PC-9 (cell line): Measurements from ENCODE around the gene TSPAN14.

Experiments used
- EZH2 ChIP-seq: fragments of 200-600 bp; sonication (generic); IDR thresholded peaks from 2 replicates; pipeline ENCODE4 v1.8.0; 2017; ENCODE audit warnings: antibody characterized with exemption, low read depth
- TF ChIP-seq, protein P1 (sequence below): fragments of 200-600 bp; sonication (generic); conservative IDR thresholded peaks from 2 replicates; pipeline ENCODE4 v1.6.1; 2017; ENCODE audit warnings: mixed run types, antibody characterized with exemption, mild to moderate bottlenecking, moderate library complexity

DNA sequence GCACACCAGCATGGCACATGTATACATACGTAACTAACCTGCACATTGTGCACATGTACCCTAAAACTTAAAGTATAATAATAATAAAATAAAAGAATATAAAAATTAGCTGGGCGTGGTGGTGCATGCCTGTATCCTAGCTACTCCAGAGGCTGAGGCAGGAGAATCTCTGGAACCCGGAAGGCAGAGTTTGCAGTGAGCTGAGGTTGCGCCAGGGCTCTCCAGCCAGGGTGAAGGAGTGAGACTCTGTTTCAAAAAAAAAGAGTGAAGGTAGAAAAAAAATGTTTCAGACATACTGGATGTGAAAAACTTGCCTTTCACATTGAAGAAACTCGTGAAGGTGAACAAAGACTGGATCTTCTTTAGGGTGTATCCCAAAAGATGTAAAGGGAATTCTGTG, 26.7 kb downstream of the TSPAN14 start:
- TF ChIP-seq, protein P1, sequence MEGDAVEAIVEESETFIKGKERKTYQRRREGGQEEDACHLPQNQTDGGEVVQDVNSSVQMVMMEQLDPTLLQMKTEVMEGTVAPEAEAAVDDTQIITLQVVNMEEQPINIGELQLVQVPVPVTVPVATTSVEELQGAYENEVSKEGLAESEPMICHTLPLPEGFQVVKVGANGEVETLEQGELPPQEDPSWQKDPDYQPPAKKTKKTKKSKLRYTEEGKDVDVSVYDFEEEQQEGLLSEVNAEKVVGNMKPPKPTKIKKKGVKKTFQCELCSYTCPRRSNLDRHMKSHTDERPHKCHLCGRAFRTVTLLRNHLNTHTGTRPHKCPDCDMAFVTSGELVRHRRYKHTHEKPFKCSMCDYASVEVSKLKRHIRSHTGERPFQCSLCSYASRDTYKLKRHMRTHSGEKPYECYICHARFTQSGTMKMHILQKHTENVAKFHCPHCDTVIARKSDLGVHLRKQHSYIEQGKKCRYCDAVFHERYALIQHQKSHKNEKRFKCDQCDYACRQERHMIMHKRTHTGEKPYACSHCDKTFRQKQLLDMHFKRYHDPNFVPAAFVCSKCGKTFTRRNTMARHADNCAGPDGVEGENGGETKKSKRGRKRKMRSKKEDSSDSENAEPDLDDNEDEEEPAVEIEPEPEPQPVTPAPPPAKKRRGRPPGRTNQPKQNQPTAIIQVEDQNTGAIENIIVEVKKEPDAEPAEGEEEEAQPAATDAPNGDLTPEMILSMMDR = no peak
- TF ChIP-seq EZH2 = no peak
